ENCODE data around the gene LRP1B.

GRCh38 chr2:142025394-142025793, 105.4 kb downstream of the LRP1B start:
- TF ChIP-seq CTCF (conservative IDR thresholded peaks at IDR 0.05; ENCODE audit: low read length) (no peak), EZH2phosphoT487 (IDR thresholded peaks at IDR 0.05; ENCODE audit: borderline replicate concordance) (no peak)
